Measurements from ENCODE around the gene HMMR. TPM values are rescaled to one million over a fixed set of nuclear protein-coding genes. Genes with fewer than 3 reads are reported as not detected.

The HMMR gene
- total and polyA plus RNA-seq, 2 experiments from 2014 or later, result 77.9 to 163 TPM

- no peak overlapping the region for H3K4me3 ChIP-seq
- ATAC-seq (peak; percentile 31), DNase-seq (ENCODE audit: low spot score) (peak; percentile 74)
- Mint-ChIP-seq H3K27me3 (ENCODE audit: insufficient read depth, low read depth, poor library complexity) (peaks cover 3% of the 10 kb centered on the region), H3K27ac (no peak overlapping the region), H3K4me3 (no peak overlapping the region), H3K9me3 (no peaks in the 10 kb centered on the region), H3K4me1 (peaks cover 47% of the 10 kb centered on the region), H3K36me3 (ENCODE audit: low read depth) (no peaks in the 10 kb centered on the region)
- no peak overlapping the region for H2AFZ ChIP-seq
- H3K79me2 ChIP-seq (replicated peaks; ENCODE audit: insufficient read depth), result no peaks in the 10 kb centered on the region
- H3K36me3 ChIP-seq (ENCODE audit: insufficient read depth), result no peaks in the 10 kb centered on the region
- no peak overlapping the region for H3K4me2 ChIP-seq
- peaks cover 38% of the 10 kb centered on the region for H3K4me1 ChIP-seq (ENCODE audit: insufficient read depth)
- H3F3A ChIP-seq (replicated peaks; ENCODE audit: low read depth), result 0 out of 2 replicates have a peak, but pooled peaks cover 3% of the 10 kb centered on the region
- no peaks in the 10 kb centered on the region for H3K9me2 ChIP-seq (ENCODE audit: insufficient read depth)
- no peak for TF ChIP-seq EZH2phosphoT487 (IDR thresholded peaks at IDR 0.05; ENCODE audit: unreplicated experiment)
- TF ChIP-seq STAT1 (IDR thresholded peaks at IDR 0.05; ENCODE audit: unreplicated experiment), result no peak
- no peak for TF ChIP-seq ETS1 (IDR thresholded peaks at IDR 0.05)
- no peak for TF ChIP-seq JUNB (IDR thresholded peaks at IDR 0.05; ENCODE audit: unreplicated experiment)
- TF ChIP-seq ZNF462 (CRISPR knock-in tag; IDR thresholded peaks at IDR 0.05), result no peak
- no peak for TF ChIP-seq ZNF114 (CRISPR knock-in tag; IDR thresholded peaks at IDR 0.05)
- no peak for TF ChIP-seq NANOG (IDR thresholded peaks at IDR 0.05; ENCODE audit: borderline replicate concordance)
- no peak for TF ChIP-seq REST (IDR thresholded peaks at IDR 0.05; ENCODE audit: unreplicated experiment)
- TF ChIP-seq POLR2AphosphoS5 (IDR thresholded peaks at IDR 0.05; ENCODE audit: low read depth), result no peak
- TF ChIP-seq EZH2 (IDR thresholded peaks at IDR 0.05; ENCODE audit: low read depth, unreplicated experiment), result no peak
- no peak for TF ChIP-seq ZNF331 (CRISPR knock-in tag; IDR thresholded peaks at IDR 0.05; ENCODE audit: low read depth)
- no peak for TF ChIP-seq CREB1 (CRISPR knock-in tag; IDR thresholded peaks at IDR 0.05; ENCODE audit: low read depth)
- H3K27ac ChIP-seq (ENCODE audit: low read depth), result no peak overlapping the region
- H4K20me1 ChIP-seq (replicated peaks; ENCODE audit: insufficient read depth), result no peaks in the 10 kb centered on the region
- H3K27me3 ChIP-seq (ENCODE audit: insufficient read depth), result no peaks in the 10 kb centered on the region
Observed at GRCh38 chr5:163531272-163531671, 70.8 kb downstream of the HMMR start.

Measured in GM23338 (cell line).